Epidermal melanocyte (primary cell): ENCODE results near the gene SLC27A1.

Experiments
- DNase-seq: peaks from one replicate; pipeline ENCODE4 v3.0.0; 2011; ENCODE audit warnings: low spot score; ENCODE audit not compliant: insufficient read length

The SLC27A1 gene

GRCh38 chr19:17470068-17470841, at the start of gene SLC27A1:
Gene SLC27A1, plus strand, starts transcription at chr19:17470524. Its CDS starts 17 bp downstream, at chr19:17470541.
- DNase-seq = peak; percentile 74

DNA sequence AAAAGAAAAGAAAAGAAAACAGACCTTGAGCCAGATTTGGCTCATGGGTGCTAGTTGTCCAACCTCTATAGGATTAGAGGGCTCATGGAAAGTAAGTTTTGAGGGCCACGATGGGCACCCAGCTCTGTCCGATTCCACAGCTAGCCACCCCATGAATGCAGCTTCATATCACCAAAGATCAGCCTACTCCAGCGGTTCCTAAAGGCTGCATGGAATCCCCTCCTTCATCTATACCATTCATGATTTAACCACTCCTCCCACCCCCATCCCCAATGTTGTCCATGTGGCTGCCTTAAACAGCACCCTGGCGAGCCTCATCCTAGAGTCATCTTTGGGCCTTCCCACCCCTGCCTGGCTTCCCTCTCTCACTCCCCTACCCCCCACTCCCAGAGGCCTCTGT, 48.4 kb upstream of the SLC27A1 start:
- no peak for DNase-seq

DNA sequence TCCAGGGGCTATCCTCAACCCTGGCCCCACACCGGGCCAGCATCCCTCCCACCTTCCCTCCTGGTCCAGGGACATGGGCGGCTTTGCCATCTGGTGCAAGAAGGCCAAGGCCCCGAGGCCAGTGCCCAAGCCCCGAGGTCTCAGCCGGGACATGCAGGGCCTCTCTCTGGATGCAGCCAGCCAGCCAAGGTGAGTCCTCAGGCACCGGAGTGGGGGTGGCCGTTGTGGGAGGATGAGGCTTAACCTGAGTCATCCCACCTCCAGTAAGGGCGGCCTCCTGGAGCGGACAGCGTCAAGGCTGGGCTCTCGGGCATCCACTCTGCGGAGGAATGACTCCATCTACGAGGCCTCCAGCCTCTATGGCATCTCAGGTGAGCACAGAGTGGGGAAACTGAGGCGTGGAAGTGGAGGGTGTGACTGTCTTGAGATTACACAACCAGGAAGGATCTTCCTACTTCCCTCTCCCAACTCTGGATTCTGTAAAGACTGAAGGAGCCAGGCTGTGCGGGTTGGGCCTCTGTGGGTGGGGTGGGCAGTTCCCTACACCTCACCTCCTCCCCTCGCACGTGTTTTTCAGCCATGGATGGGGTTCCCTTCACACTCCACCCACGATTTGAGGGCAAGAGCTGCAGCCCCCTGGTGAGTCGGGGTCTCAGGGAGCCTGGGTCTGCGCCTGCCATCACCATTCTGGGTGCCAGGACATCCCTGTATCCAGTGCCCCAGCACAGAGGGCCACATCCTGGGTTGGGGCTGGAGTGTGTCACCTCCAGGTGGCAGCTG, 46.7 kb upstream of the SLC27A1 start:
- no peak for DNase-seq

DNA sequence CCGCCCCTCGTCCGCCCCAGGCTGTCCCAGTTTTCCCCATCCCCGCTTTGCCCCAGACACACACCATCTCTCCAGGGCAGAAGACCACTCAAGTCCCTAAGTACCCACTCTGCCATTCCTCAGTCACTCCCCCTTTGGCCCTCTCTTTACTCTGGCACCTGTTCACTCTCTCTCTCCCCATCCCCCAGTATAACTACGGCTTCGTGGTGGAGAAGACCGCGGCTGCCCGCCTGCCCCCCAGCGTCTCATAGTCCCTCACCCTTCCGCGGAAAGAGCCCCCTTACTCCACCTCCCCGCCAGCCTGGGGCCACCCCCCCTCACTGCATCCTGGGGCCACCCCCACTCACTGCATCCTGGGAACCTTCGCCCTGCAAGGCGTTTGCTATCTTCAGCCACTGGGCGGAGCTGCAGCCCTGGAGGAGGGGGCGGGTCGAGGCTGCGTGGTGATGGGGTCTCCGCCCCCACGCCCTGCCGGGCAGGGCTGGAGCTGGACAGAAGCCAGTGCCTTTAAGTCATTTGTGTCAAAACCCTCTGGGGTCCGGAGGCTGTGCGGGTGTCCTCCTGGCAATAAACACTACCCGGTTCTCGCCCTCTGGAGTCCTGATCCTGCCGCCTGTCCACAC, 45.5 kb upstream of the SLC27A1 start:
- no peak for DNase-seq

- DNase-seq = no peak
Observed at GRCh38 chr19:17429641-17430113, 40.6 kb upstream of the SLC27A1 start.

- no peak for DNase-seq
Observed at GRCh38 chr19:17431417-17431816, 38.9 kb upstream of the SLC27A1 start.

DNA sequence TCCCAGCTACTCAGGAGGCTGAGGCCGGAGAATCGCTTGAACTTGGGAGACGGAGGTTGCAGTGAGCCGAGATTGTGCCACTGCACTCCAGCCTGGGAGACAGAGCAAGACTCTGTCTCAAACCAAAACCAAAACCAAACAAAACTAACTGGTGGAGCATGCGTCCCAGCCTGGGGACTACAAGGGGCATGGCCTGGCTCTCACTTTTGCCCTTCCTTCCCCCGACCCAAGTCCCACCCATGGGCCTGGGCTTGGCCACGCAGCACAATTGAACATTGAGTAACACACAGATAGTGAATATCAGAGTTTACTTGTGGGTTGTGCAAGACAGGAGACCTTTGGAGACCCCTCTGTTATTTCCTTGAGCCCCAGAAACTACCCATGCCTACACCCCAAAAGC, 35.1 kb upstream of the SLC27A1 start:
- DNase-seq = no peak

DNA sequence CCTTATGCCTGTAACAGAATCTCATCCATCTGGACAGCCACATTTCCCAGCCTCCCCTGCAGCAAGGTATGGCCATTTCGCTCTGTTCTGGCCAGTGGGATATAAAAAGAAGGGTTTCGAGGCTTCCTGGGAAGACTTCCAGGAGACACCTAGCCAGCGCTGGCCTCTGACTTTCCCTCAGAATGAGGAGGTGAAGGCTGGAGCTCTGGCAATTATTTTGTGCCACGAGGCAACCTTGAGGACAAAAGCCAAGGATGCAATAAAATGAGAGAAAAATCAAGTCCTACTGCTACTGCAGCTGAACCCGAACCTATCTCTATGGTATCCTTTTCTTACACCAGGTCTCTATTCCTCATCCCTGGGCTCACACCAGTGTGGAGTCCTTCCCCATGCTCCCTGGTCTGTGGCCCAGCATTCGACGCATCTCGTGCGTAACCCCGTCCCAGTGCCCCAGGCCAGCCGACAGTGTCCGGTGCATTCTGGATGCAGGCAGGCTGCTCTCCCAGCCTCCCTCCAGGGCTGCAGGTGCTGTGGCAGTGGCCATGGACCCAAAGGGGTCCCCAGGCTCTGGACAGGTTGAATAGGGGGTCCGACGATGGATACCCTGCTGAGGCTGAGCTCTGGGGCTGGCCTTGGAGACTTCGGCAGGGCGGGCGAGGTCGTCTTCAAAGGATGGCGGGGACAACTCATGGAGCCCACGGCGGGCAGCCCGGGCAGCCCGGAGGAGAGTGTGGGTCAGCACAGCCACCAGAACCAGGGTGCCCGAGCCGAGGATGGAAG, 34.0 kb upstream of the SLC27A1 start:
- DNase-seq = no peak

- no peak for DNase-seq
Observed at GRCh38 chr19:17436874-17437267, 33.5 kb upstream of the SLC27A1 start.

- no peak for DNase-seq
Observed at GRCh38 chr19:17441241-17442021, 28.9 kb upstream of the SLC27A1 start.

DNA sequence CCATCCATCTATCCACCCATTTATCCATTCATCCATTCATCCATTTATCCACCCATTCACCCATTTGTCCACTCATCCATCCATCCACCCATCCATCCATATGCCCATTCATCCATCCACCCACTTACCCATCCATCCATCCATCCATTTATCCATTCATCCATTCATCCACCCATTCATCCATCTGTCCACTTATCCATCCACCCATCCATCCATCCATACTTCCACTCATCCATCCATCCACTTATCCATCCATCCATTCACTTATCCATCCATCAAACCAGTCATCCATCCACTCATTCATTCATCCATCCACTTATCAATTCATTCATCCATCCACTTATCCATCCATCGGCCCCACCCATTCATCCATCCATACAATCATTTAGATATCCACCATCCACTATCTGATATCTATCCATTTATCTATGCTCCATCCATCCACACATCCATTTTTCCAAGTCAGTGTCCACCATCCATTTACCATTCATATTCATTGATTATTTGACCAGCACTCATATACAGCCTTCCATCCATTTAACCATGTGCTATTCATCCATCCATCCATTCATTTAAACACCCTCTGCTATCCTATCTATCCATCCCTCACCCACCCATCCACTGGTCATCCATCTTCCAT, 24.7 kb upstream of the SLC27A1 start:
- no peak for DNase-seq

- no peak for DNase-seq
Observed at GRCh38 chr19:17447704-17448130, 22.6 kb upstream of the SLC27A1 start.

GRCh38 chr19:17448131-17448967, 22.0 kb upstream of the SLC27A1 start, which contains the start of gene TMEM221:
Gene TMEM221, minus strand, starts transcription at chr19:17448668. Its CDS starts 206 bp downstream, at chr19:17448462.
- no peak for DNase-seq

- DNase-seq = no peak
Observed at GRCh38 chr19:17450264-17451075, 19.9 kb upstream of the SLC27A1 start.

DNA sequence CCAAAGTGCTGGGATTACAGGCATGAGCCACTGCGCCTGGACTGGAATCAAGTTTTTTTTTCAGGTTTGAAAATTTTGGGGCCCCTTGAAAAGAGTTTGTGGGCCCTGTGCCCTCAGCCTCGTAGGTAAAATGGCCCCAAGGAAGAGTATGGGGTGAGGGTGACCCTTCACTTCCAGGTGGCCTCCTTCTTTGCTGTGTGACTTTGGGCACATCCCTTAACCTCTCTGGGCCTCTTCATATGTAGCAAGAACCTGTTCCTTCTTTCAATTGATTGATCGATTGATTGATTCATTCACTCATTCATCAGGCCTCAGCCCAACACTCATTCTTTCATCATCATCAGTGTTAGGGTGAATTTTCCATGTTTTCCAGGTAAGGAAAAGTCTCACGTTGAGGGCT, 18.5 kb upstream of the SLC27A1 start:
- DNase-seq = no peak

- no peak for DNase-seq
Observed at GRCh38 chr19:17454576-17455071, 15.7 kb upstream of the SLC27A1 start.

GRCh38 chr19:17455308-17456123, 14.8 kb upstream of the SLC27A1 start:
- no peak for DNase-seq
